ENCODE data around the gene CREBBP. TPM values are rescaled to one million over a fixed set of nuclear protein-coding genes. Genes with fewer than 3 reads are reported as not detected.

CREBBP gene
- total RNA-seq, 1 experiment from 2014 or later: 79.1 TPM

- Histone ChIP-seq H2BK20ac (ENCODE audit: low read depth, low read length, poor library complexity, severe bottlenecking) (no peak overlapping the region), H3K23me2 (ENCODE audit: insufficient read length, low read depth, low read length, poor library complexity, severe bottlenecking) (no peaks in the 10 kb centered on the region), H3K14ac (ENCODE audit: insufficient read depth, low read length) (no peak overlapping the region), H3K79me1 (ENCODE audit: insufficient read depth, low read depth, low read length, poor library complexity, severe bottlenecking) (peaks cover 6% of the 10 kb centered on the region), H3K18ac (ENCODE audit: insufficient read length, low read depth, low read length) (no peak overlapping the region), H2AK5ac (ENCODE audit: insufficient read length, low read length) (no peak overlapping the region), H4K5ac (ENCODE audit: insufficient read length, low read depth, low read length) (no peak overlapping the region), H2AFZ (ENCODE audit: low read length) (no peak overlapping the region), H2BK120ac (ENCODE audit: low read depth, low read length, poor library complexity, severe bottlenecking) (no peak overlapping the region), H3K4me1 (ENCODE audit: insufficient read depth, low read length) (no peaks in the 10 kb centered on the region), H3K9ac (ENCODE audit: extremely low read depth, insufficient read length, low read length) (no peak overlapping the region), H3K4me2 (ENCODE audit: insufficient read depth, insufficient read length, low read length) (no peak overlapping the region), H3K56ac (ENCODE audit: insufficient read length, low read depth, low read length) (no peak overlapping the region), H2BK5ac (ENCODE audit: insufficient read length, low read length) (no peak overlapping the region), H3K27me3 (ENCODE audit: insufficient read depth, low read length) (no peaks in the 10 kb centered on the region), H3K79me2 (ENCODE audit: insufficient read depth, low read length) (peaks cover 10% of the 10 kb centered on the region; the same call in 1 of the 2 replicates), H3K9me3 (ENCODE audit: control insufficient read depth, low read depth, low read length) (no peaks in the 10 kb centered on the region), H4K91ac (ENCODE audit: insufficient read length, low read depth, low read length) (no peak overlapping the region), H2BK15ac (ENCODE audit: low read depth, low read length) (no peak overlapping the region), H4K20me1 (ENCODE audit: control insufficient read depth, insufficient read depth, insufficient read length) (no peaks in the 10 kb centered on the region), H2BK12ac (ENCODE audit: insufficient read length, low read depth, low read length) (no peak overlapping the region), H3T11ph (ENCODE audit: low read length) (no peak overlapping the region), H3K23ac (ENCODE audit: insufficient read length, low read depth, low read length) (no peak overlapping the region), H4K8ac (replicated peaks; ENCODE audit: insufficient read length, low read depth, low read length) (no peak overlapping the region), H3K4ac (ENCODE audit: low read depth, low read length) (no peak overlapping the region), H3K27ac (ENCODE audit: insufficient read length, low read depth, low read length) (no peak overlapping the region)
- TF ChIP-seq CTCF (conservative IDR thresholded peaks at IDR 0.05): no peak
- no CpG with 5 or more reads among the region's 4 CpGs for WGBS (ENCODE audit: extremely low coverage, insufficient read length, low lambda C conversion rate)
- H3K27me3 Mint-ChIP-seq (ENCODE audit: low read depth): no peaks in the 10 kb centered on the region; the same call in 1 of the 2 replicates
- no peaks in the 10 kb centered on the region for H3K9me3 Mint-ChIP-seq
- DNase-seq: no peak
- H3K4me3 Mint-ChIP-seq: no peak overlapping the region; a peak in 1 of 5 replicates
- H3K36me3 Mint-ChIP-seq (ENCODE audit: insufficient read depth in 1 of 3, low read depth in 3 of 3): peaks cover 0 to 4% (median 2%) of the 10 kb centered on the region in 3 experiments; a peak in 3 of 7 replicates
- peak overlapping the region in 1 of 3 experiments; percentile 64; a peak in 1 of 7 replicates for H3K27ac Mint-ChIP-seq
- H3K4me1 Mint-ChIP-seq: peaks cover 38 to 41% of the 10 kb centered on the region in 2 experiments
These were observed 40.9 kb downstream of the CREBBP start for GRCh38 chr16:3839402-3840184.

Measured in H9 (cell line).